Smooth muscle cell (in vitro differentiated cells): Measurements from ENCODE around the gene HNRNPC. TPM values are rescaled to one million over a fixed set of nuclear protein-coding genes. Genes with fewer than 3 reads are reported as not detected.

ENCODE experiments used
- DNase-seq: peaks from one replicate; lab custom pipeline; 2025; ENCODE audit not compliant: unreplicated experiment; lab: John Stamatoyannopoulos, UW
- H2AFZ ChIP-seq: fragments of 200-600 bp; sonication (generic); 2 replicates; pipeline ENCODE4 v1.6.0; 2016; ENCODE audit warnings: antibody characterized with exemption, low read depth, mild to moderate bottlenecking
- H3F3A ChIP-seq: fragments of 200-600 bp; sonication (generic); 2 replicates; pipeline ENCODE4 v1.6.0; 2017; ENCODE audit warnings: antibody characterized with exemption, low read depth
- H3K27ac ChIP-seq: fragments of 200-600 bp; sonication (generic); 2 replicates; pipeline ENCODE4 v1.5.1; 2016; ENCODE audit warnings: low read depth, mild to moderate bottlenecking
- H3K27me3 ChIP-seq: fragments of 200-600 bp; sonication (generic); 2 replicates; pipeline ENCODE4 v1.6.1; 2016; ENCODE audit warnings: low read depth, mild to moderate bottlenecking
- H3K36me3 ChIP-seq: fragments of 200-600 bp; sonication (generic); 2 replicates; pipeline ENCODE4 v1.5.1; 2016; ENCODE audit warnings: low read depth
- H3K4me1 ChIP-seq: fragments of 200-600 bp; sonication (generic); 2 replicates; pipeline ENCODE4 v1.5.1; 2016; ENCODE audit warnings: low read depth
- H3K4me2 ChIP-seq: fragments of 200-600 bp; sonication (generic); 2 replicates; pipeline ENCODE4 v1.6.0; 2016; ENCODE audit warnings: mild to moderate bottlenecking
- H3K4me3 ChIP-seq: fragments of 200-600 bp; sonication (generic); 2 replicates; pipeline ENCODE4 v1.5.1; 2016; ENCODE audit warnings: mild to moderate bottlenecking
- H3K79me2 ChIP-seq: fragments of 200-600 bp; sonication (generic); 2 replicates; pipeline ENCODE4 v1.6.0; 2016; ENCODE audit warnings: low read depth, mild to moderate bottlenecking
- H3K9ac ChIP-seq: fragments of 200-600 bp; sonication (generic); 2 replicates; pipeline ENCODE4 v1.6.0; 2016; ENCODE audit warnings: low read depth
- H3K9me3 ChIP-seq: fragments of 200-600 bp; sonication (generic); replicated peaks from 2 replicates; pipeline ENCODE4 v1.5.1; 2016; ENCODE audit warnings: low read depth
- H4K20me1 ChIP-seq: fragments of 200-600 bp; sonication (generic); 2 replicates; pipeline ENCODE4 v1.6.0; 2016; ENCODE audit warnings: low read depth
- WGBS: methylation state at CpG from one replicate; pipeline ENCODE4 v1.1.7; 2016; ENCODE audit warnings: low lambda C conversion rate; 5-methylcytosine and 5-hydroxymethylcytosine counted together
- polyA plus RNA-seq: library from polyadenylated mRNA; unstranded; fragments of >200 nt; fragmentation: Nextera tagmentation; extraction: Ambion mirVana; gene quantifications from 2 replicates; pipeline ENCODE4 v1.2.1, GENCODE V29; 2016
- total RNA-seq: library from RNA; depleted of rRNA; stranded (reverse); fragments of >200 nt; gene quantifications from 2 replicates; pipeline ENCODE4 v1.2.3, GENCODE V29; 2014
- TF ChIP-seq, protein P1 (sequence below): fragments of 200-600 bp; sonication (generic); IDR thresholded peaks from 2 replicates; pipeline ENCODE4 v1.5.1; 2017; ENCODE audit warnings: borderline replicate concordance, mild to moderate bottlenecking, antibody characterized with exemption; ENCODE audit not compliant: insufficient read depth, poor library complexity, severe bottlenecking

HNRNPC gene
- total and polyA plus RNA-seq, 2 experiments from 2014 or later = 408 to 514 TPM

DNA sequence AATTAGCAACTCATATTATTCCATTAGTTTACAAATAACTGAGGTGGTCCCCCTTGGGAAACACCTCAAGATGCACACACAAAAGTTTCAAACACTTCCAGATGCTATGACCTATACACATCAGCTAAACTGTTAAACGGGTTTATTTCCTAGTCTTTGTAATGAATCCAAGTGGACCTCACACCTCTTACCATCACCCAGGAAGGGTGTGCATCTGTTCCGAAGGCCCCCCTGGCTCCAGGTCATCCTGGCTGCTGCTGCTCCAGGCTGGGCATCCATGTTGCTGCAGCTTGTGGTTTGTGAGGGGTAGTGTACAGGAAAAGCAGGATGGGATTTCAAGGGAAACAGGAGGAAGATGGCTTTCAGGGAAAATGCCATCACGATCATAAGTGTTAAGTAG, 6.8 kb downstream of the HNRNPC start:
- peaks cover 13% of the 10 kb centered on the region for H3K36me3 ChIP-seq
- peak overlapping the region; percentile 89 for H3K27ac ChIP-seq
- no peak for DNase-seq
- no peaks in the 10 kb centered on the region for H3K27me3 ChIP-seq
- no peaks in the 10 kb centered on the region for H3K9me3 ChIP-seq
- TF ChIP-seq, protein P1, sequence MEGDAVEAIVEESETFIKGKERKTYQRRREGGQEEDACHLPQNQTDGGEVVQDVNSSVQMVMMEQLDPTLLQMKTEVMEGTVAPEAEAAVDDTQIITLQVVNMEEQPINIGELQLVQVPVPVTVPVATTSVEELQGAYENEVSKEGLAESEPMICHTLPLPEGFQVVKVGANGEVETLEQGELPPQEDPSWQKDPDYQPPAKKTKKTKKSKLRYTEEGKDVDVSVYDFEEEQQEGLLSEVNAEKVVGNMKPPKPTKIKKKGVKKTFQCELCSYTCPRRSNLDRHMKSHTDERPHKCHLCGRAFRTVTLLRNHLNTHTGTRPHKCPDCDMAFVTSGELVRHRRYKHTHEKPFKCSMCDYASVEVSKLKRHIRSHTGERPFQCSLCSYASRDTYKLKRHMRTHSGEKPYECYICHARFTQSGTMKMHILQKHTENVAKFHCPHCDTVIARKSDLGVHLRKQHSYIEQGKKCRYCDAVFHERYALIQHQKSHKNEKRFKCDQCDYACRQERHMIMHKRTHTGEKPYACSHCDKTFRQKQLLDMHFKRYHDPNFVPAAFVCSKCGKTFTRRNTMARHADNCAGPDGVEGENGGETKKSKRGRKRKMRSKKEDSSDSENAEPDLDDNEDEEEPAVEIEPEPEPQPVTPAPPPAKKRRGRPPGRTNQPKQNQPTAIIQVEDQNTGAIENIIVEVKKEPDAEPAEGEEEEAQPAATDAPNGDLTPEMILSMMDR = no peak
- H2AFZ ChIP-seq = no peak overlapping the region
- peaks cover 54% of the 10 kb centered on the region for H3F3A ChIP-seq
- H3K4me2 ChIP-seq = peak overlapping the region; percentile 100
- H4K20me1 ChIP-seq = peaks cover 100% of the 10 kb centered on the region
- H3K4me1 ChIP-seq = peaks cover 82% of the 10 kb centered on the region
- WGBS = 89% methylated on average over 3 of the region's 3 CpGs
- no peak overlapping the region for H3K4me3 ChIP-seq
- no peak overlapping the region for H3K9ac ChIP-seq
- H3K79me2 ChIP-seq = peaks cover 100% of the 10 kb centered on the region

DNA sequence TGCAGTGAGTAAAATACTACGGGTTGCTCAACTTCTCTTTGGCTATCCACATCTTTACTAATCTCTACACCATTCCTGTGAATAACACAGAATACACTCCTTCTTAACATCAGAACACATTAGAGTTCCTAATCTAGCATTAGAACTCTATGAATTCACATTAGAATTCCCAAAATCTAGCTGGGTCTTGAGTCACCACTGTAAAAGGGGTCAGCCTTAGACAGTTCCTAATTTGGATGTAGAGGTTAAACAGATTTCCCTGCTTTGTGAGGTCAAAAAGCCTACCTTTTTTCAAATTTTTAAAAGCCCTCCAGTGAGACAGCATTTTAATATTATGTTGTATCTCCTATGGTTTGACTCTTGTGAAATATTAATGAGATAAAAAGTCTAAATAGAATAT, 7.4 kb downstream of the HNRNPC start:
- DNase-seq = no peak
- Histone ChIP-seq H3K9me3 (no peaks in the 10 kb centered on the region), H3K27ac (peak overlapping the region; percentile 89), H3K4me2 (peak overlapping the region; percentile 37), H3K9ac (no peak overlapping the region), H3K36me3 (peaks cover 13% of the 10 kb centered on the region), H3K27me3 (no peaks in the 10 kb centered on the region), H4K20me1 (peaks cover 100% of the 10 kb centered on the region), H2AFZ (no peak overlapping the region), H3K4me1 (peaks cover 78% of the 10 kb centered on the region), H3K79me2 (peaks cover 100% of the 10 kb centered on the region), H3F3A (peaks cover 51% of the 10 kb centered on the region), H3K4me3 (no peak overlapping the region)
- TF ChIP-seq, protein P1 = no peak
- 88% methylated on average over 1 of the region's 1 CpG for WGBS

DNA sequence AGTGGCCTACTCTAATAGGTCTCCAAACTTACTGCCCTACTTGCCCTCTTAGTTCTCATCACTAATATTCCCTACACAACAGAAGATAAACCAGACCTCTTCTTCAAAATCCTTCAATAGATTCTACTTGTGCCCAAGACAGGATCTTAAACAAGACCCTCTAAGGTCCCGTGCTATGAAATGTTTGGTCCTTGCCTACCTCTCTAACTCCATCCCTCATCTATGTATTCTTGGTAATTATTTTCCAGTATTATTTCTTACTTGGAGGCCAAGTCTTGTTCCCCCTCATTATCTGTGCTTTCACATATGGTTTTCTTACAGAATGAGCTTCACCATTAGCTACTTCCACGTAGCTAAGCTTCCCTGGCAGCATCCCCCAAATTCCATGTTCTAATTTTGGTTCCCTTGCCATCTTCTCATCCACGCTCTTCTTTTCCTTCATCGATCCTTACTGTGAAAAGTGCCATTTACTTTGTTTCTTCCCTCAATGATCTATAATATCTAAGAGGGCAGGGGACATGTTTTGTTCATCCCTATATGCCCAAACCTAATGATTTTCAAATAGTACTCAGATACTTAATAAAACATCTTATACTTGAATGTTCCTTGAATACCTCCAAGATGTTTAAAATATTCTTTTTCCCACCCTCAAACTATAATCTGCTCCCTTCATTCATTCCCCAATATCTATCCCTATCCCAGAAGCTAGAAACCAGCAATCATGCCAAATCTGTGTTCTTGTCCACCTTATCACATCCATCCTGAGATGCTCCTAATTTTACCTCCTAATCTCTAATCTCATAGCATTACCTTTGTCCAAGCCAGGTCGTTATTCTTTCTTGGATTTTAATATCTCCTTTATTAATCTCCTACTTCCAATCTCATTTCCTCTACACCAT, 10.1 kb downstream of the HNRNPC start:
- H3F3A ChIP-seq = peaks cover 46% of the 10 kb centered on the region
- H3K4me1 ChIP-seq = peaks cover 75% of the 10 kb centered on the region
- no peak overlapping the region for H2AFZ ChIP-seq
- H3K9me3 ChIP-seq = no peaks in the 10 kb centered on the region
- peak overlapping the region; percentile 67 for H3K27ac ChIP-seq
- H4K20me1 ChIP-seq = peaks cover 100% of the 10 kb centered on the region
- DNase-seq = no peak
- H3K4me3 ChIP-seq = no peak overlapping the region
- peak overlapping the region; percentile 54 for H3K4me2 ChIP-seq
- peaks cover 100% of the 10 kb centered on the region for H3K79me2 ChIP-seq
- peaks cover 13% of the 10 kb centered on the region for H3K36me3 ChIP-seq
- 93% methylated on average over 5 of the region's 5 CpGs for WGBS
- TF ChIP-seq, protein P1 = no peak
- H3K9ac ChIP-seq = no peak overlapping the region
- H3K27me3 ChIP-seq = no peaks in the 10 kb centered on the region
